NCI-H2107 (cell line): Measurements from ENCODE around the gene SSUH2.

ENCODE experiments used
- DNase-seq: peaks from one replicate; lab custom pipeline; 2025; lab: John Stamatoyannopoulos, UW

Gene SSUH2

DNA sequence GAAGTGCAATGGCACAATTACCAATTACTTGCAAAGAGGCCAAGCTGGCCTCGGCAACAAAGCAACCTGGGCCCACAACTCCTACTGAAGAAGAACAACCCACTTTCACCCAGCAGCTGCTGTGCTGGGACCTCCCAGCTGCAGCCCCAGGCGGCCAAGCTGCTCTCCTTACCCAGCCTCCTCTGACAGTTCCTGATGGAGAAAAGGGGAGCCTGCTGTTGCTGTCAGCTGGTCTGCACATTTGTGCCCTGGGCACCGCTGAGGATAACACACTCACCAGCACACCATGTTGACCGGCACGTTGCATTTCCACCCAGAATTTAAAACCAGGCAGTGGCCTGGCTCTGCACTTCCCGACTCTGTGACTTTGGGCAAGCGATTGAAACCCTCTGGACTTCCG lies 33.6 kb downstream of the SSUH2 start:
- DNase-seq, result no peak

DNA sequence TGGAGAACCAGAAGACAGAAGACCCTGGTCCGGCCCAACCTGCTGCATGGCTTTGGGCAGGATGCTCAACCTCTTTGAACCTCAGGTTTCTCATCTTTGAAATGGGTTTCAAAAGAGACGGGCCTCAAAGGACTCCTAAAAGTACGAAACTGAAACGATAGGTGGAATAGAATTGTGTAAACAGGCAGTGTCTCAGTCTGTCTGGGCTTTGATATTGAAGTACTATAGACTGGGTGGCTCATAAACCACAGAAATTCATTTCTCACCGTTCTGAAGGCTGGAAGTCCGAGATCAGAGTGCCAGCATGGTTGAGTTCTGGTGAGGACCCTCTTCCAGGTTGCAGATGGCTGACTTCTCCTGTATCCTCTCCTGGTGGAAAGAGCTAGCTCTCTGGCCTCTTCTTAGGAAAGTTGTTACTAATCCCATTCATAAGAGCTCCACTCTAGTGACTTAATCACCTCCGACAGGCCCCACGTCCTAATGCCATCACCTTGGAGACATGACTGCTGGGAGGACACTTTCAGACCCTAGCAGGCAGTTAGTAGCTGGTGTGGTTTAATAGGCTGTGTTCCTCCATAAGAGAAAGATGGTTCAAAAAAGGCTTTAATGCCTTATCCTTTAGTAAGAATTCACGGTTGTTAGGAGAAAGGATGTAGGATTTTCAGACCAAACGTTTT lies 35.7 kb downstream of the SSUH2 start:
- no peak for DNase-seq

DNA sequence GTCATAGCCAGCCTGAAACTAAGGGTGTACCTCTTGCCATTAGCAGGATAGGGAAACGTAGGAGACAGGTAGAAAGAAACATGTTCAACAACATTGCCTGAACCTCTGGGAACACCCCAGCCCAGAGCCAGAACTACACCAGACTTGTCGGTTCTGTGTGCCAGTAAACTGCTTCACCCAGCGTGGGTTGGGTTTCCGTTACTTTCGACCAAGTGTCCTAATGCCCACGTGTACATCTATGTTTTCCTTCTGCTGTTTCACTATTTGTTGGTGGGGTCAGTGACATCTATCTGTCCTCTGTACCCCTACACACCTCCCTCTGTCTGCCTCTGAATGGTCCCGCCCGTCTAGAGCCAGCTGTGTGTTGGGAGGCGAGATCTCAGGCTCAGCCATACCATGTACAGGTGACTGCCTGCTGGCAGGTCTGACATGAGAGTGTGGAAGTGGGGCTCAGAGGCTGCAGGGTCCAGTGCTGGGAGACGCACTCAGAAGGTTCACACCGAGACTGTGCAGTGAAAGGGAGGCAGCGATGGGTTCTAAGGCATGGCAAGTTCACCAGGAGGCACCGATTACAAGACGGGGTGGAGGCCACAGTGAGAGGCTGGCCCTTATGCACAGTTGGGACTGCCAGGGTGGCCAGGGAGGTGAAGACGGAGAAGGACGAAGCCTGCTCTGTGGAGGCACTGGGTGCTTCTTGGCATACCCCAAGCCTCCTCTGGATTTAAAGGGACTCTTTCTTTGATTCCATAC lies 36.4 kb downstream of the SSUH2 start:
- DNase-seq, result no peak

DNA sequence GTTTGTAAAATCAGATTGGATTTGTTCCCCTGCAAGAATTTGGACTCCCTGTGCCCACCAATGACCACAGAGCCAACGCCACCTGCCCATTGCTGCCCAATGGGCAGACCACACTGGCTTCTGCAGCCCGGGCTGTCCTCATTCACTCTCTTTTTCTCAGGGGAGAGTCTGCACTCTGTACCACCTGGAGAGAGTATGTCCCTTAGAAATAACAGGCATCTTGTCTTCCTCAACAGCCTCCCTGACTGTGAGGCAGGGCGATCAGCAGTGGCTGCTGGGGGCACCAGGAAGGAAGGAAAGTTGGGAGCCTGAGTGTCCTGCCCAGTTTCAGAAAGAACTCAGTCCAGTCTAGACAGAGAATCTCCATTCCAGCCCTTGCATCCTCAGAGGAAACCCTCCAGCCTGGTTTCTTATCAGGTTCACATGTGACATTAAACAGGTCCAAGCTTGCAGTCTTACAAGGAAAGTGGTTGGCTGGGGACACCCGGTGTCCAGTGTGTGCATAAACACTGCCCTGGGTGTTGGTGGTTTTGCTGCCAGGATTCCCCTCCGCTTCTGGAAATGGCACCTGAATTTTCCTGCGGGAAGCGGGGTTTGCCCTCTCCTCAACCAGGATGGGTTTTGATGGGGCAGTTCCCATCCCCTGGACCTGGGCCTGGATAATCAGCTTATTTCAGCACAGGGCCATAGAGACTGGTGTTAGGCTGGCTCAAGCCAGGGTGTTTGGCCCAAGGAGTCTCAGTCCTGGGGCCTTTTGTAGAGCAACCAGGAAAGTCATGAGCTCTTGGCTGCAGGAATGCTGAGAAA lies 37.2 kb downstream of the SSUH2 start:
- DNase-seq, result no peak

DNA sequence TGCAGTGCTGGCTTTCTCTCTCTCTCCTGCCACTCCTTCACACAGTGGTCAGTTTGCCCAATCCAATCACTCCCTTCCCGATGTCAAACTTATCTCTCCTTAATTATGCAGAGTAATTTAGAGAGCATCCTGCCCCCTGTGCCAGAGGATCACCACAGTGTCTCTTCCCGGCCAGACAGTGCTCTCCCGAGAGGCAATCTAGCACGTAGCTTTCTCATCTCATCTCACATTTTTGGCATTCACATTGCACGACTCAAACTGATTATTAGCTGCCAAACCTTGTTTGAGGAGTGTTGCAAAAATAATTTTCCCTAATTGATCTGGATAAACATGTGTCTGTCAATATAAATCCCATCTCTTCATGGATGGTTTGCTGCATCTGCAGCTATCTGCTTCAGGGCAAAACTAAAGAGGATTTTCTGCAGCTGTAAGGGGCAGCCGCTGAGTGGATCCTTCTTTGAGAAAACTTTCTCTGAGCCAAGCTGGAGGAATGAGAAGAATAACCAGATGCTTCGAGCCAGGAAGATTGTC lies 37.8 kb downstream of the SSUH2 start:
- DNase-seq, result no peak

DNA sequence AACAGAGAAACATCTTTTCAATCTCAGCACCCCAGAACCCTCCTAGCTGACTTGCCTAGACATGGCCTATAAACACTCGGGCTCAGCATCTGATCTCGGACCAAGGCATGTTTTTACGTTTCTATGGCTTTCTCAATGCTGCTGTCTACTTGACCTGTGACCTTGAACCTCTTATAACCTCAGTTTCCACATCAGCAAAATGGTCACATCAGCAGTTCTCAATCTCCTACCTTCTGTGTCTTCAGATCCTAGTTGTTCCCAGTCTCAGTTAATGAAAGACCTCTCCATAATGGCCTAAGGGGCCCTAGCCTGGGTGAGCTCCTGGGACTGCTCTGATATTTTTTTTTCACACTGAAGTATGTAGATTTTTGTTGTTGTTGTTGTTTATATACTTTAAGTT lies 39.6 kb downstream of the SSUH2 start:
- DNase-seq, result no peak

DNA sequence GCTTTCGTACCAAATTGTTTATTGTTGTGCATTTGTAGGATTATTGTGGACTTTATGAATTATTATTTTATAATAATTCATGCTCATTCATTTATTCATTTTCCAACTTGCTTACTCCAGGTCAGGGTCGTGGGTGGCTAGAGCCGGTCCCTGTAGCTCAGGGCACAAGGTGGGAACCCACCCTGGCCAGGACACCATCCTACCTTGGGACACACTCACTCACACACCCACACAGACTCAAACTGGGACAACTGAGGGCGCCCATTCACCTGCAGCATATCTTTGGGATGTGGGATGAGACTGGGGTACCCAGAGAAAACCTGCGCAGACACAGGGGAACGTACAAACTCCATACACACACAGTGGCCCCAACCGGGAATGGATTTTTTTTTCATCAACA lies 40.6 kb downstream of the SSUH2 start:
- DNase-seq, result no peak

DNA sequence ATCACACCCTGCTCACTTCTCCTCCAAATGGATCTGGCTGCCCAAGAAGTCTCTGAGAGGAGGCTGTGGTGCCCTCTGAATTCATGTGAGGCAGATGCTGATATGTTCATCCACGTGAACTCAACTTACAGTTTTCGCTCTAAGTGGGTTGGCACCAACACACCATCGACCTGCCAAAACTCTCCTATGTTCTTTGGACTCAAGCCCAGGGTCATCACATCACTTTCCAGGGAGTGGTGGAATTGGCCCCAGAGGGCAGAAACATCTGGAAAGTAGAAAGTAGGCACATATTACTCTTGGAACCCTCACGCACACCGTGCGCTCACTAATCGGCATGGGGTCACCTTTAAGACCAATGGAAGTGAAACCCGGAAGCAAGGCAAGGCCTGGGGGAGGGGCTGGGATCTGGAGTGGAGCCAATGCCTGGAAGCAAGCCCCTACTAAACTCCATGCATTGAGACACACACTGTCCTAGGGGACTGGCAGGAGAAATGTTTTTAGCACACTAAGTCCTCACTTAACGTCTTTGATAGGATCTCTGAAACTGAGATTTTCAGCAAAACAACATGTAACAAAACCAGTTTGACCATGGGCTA lies 41.4 kb downstream of the SSUH2 start:
- DNase-seq, result no peak

DNA sequence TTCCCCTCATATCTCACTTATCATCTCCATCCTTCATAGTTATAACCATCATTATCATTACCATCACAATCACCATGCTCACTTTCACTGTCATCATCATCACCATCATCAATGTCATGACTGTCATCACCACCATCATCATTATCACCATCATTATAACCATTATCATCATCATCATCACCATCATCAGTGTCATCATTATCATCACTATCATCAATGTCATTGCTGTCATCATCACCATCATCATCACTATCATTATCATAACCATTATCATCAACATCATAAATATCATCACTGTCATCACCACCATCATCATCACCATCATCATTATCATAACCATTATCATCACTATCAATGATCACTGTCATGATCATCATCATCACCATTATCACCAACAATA lies 44.1 kb downstream of the SSUH2 start:
- no peak for DNase-seq

DNA sequence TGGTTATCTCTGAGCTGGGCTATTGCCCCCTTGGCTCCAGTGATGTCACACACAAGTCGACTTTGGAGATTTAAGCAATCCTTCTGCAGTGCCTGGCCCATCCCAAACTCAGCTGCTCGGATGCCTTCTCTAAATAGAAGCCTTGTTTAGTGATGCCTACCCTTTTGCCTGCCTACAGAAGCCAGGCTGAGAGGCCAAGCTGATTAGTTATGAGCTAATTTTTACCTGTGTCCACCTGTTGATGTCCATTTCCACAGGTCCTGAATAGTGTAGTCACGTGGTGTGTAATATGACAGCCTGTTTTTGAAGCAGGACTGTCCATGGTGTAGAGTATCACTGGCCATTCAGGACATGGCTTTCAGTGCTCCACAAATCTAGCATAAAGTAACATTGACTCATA lies 45.5 kb downstream of the SSUH2 start:
- no peak for DNase-seq

DNA sequence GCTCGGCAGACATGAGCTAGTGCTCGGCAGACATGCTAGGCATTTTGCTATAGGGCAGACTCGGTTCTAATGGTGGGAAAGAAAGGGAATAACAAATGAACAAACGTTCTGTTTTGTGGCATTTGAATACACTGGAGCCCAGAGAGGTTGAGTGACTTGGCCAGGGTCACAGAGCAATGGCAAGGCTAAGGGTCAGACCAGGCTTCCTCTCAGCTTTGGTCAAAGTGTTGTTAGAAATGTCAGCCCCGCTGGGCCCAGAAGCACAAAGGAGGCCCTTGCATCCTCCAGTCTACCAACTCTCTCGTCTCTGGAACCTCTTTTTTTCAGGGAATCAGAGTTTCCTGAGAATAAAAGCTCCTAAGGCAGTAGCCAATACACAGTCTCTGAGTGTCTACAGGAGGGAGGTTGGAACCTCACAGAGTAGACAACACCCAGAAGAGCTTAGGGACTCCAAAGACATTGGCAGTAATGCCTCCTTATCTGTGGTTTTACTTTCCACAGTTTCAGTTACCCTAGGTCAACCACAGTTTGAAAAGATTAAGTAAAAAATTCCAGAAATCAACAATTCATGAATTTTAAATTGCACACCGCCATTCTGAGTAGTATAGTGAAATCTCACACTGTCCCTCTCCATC lies 47.3 kb downstream of the SSUH2 start:
- DNase-seq, result no peak

DNA sequence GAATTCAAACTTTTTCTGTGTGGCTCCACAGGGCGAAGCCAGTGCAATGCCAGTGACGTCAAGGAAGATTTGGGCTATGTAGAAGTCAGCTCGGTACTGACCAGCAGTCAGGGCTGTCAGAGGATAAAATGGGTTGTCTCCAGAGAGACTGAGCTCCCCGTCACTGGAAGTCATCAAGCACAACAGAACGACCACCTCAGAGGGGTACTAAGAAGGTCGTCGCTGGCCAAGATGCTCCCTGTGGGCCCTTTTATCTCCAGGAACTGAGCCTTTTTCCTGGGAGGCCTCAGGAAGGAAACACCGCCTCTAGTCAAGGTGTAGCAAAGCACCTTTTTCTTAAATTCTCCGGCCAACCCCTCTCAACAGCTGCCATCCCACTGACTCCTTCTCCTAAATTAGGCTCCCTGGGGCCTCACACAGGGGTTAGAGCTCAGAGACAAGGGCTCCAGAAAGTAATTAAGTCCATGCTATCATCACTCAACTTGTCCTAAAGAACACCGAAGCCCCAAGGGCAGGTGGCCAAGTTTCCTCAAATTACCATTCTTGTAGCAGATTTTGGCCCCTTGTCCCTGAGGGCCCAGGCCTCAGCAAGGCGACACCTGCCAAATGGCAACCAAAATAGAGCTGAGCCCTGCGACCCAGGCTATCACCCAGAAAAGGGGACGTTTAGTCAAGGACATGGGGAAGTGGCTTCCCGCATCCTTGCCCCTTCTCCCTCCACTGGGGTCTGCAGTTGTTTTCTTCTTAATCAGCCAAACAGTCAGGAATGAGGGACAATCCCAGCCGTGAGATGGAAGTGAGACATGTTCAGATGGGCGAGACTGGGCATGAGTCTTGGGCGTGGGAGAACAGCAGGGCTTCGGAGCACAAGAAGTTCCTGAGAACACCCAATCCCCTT lies 48.0 kb downstream of the SSUH2 start:
- DNase-seq, result no peak

DNA sequence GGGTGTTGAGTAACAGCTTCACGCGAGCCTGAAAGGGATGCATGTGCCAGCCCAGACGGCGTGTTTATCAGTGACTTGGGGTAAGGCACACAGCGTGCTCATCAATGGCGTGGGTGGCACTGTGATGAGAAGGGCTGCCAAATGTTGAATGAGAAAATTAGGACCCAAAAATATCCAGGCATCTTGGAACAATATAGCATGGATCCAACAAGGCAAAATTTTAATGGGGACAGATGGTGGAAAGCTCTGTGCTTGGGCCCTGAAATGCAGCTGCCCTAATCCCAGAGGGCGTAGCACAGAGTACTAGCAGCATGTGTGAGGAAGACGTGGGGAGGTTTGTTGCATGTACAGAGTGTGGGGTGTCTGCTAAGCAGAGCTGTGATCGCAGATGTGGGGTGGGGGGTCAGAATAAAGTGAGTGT lies 48.9 kb downstream of the SSUH2 start:
- no peak for DNase-seq

DNA sequence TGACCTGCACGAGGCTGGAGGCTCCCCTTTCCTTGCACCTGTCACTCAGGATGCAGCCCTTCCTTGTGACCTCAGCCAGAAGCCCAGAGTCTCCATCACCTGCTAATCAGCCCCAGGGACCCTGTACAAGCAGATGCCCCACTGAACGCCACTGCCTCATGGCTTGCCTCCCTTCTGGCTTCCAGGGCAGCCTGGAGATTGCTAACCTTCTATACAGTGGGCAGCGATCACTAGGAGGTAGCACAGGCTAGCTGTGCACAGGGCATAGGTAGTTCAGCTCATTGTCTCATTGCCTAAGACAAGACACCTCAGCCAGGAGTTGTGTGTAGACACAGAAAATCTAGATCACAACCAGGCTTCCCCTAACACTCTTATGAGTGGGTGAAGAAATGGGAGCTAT lies 49.3 kb downstream of the SSUH2 start:
- DNase-seq, result no peak

DNA sequence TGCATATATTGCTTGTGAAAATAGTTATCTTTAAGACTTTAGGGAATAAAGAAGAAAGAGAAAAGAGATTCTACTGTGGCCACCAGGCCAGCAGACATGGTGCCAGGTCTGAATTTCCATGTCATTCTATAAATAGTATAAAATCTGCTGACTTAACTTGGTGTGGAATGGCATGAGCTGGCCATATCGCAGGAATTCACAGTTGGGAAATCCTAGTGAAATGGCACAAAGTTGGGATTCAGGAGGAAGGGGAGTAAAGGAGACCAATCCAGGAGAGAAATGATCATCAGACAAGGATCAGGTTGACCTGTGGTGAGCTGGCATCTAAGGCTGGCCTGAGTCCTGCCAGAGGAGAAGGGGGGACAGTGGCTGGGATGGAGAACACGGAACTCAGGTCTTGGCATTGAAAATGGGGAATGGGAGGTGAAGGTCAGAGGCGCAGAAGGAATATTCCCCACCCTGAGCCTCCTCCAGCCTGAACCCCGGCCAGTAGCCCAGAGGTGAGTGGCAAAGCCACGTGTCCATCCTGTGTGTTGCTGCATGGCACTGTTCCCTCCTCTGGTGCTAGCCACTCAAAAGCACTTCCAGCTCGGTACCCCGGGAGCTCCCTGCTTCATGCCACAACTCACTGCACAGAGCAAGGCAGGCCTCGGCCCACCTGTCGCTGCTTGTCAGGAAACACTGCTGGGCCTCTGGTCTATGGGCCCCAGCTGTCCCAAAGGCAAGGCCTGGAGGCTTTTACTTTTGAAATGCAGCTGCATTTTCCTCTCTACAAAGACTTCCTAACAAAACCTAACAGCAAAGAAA lies 51.4 kb downstream of the SSUH2 start:
- no peak for DNase-seq

DNA sequence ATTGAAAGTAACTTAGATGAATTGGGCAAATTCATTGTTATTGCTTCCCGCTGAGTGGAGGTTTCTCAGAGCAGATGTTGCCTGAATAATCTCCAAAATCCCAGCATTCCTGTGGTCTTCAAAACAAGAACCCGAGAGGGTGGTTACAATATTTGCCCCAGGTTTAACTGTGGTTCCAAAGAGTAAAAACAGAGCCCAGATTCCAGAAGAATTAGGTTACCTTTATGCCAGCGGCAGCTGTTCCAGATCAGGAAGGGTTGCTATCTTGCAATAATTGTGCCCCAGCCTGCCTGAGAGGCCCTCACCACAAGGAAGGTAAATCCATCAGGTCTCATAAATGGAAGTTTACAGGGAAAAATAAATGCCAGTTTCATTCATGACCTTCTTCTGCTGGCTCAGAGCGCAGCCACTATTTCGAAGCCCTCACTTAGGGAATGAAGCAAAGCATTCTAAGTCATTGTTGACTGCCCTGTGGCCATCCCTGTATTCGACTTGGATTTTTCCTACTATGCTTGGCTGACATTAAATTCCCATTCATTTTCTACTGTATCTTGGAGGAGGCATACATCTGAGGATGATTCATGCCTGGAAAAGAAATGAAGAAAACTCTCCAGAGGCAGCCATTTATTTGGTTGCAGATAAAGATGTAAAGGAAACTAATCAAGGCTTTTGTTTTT lies 54.6 kb downstream of the SSUH2 start:
- DNase-seq, result no peak

DNA sequence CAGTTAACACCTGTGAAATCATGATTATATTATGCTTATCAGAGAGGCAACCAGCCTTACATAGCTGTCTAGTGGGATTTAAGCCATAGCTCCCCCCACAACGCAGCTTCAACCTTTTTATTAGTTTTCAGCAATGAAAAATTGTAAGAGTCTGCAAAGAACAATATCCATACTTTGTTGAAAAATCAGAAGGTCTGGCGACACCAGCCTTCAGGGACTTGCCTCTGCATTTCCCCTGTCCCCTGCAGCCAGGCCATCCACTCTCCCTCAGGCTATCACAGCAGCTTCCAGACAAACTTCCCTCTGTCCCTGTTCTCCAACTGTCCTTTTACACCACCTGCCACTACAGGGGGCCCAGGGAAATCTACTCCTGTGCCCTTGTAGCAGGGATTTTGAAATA lies 59.9 kb downstream of the SSUH2 start:
- no peak for DNase-seq

DNA sequence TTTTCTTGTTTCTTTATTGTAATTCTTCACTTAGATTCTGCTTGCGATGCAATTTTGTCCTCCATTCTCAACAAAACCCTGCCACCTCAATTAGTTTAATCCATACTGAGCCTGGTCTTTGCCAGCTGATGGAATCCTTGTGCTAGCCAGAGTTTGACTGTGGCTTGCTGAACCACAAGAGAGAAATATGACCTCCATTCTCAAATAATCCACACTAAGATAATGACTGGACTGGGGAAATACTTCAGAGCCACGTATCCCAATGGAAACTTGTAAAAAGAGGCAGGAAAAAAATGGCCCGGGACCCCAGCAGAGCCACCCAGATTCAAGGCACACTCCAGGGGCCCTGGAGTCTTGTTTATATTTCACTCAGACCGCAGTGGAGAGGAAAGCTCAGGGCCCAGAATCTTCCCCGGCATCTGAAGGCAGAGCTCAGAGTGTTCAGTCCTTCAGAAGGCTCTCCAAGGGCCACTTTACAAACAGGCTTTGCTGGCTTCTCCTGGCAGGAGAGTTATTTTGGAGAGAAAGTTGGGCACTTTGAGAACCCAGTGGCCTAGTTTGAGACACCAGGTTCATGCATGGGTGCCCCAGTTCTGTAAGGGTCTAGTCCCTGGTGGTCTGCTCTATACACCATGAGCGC lies 62.7 kb downstream of the SSUH2 start:
- no peak for DNase-seq

DNA sequence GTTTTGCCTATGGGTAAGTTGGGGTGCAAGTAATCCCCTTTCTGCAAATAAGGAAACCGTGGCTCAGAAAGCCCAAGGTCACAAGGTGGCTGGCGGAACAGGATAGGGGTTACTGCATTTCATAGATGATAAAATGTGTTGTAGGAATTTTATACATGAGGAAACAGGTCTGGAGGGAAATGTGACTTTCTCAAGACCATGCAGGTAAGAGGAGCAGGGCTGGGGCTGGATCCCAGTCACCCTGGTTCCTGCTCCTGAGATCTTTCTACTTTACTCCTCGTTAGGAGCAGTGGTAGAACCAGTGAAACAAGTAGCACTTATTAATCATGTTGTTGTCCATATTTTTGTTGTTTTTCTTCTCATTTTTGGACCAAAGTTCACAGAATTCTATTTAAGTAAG lies 63.2 kb downstream of the SSUH2 start:
- DNase-seq, result no peak
